Measurements from ENCODE around the gene AFTPH.

AFTPH gene

GRCh38 chr2:64558445-64559081 is 34.4 kb downstream of the AFTPH start:
- Histone ChIP-seq H3K4me1 (ENCODE audit: control insufficient read depth in 2 of 2, insufficient read depth in 2 of 2, low read length in 2 of 2) (peaks cover 0 to 8% of the 10 kb centered on the region in 2 donors), H3K36me3 (ENCODE audit: control insufficient read depth in 2 of 2, insufficient read depth in 2 of 2, low read length in 2 of 2) (no peaks in the 10 kb centered on the region), H3K9me3 (ENCODE audit: control insufficient read depth in 2 of 2, low read length in 2 of 2) (no peaks in the 10 kb centered on the region), H3K9ac (ENCODE audit: low read depth in 1 of 2, low read length in 2 of 2) (no peak overlapping the region), H3K4me3 (ENCODE audit: low read length in 2 of 2) (no peak overlapping the region), H3K27me3 (ENCODE audit: control insufficient read depth in 2 of 2, insufficient read depth in 2 of 2, low read length in 2 of 2) (no peaks in the 10 kb centered on the region), H3K27ac (ENCODE audit: low read depth in 2 of 2, low read length in 2 of 2) (no peak overlapping the region)

DNA sequence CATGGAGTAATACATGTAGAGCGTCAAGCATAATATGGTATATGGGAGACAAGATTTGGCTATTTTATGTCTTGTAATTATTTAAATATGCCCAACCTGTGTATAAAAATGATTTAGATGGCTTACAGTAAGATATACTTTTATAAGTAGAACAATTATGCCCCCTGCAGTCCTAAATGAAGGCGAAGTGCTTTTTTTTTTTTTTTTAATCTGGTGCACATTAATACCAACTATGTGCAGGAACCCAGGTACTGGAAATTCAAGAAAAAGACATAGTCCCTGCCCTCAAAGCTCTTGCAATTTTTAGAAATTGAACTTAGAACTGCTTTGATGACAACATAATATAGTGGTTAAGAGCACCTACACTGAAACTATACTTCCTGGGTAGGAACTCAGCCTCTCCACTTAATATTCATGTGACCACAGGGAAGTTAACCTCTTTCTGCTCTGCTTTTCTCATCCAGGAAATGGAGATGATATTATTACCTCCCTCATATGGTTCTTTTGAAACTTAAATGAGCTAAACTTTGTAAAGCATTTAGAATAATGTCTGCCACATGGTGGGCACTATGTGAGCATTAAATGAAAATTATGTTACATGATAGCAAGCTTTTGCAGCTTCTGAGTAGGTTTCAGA is 38.1 kb downstream of the AFTPH start:
- Histone ChIP-seq H3K4me3 (ENCODE audit: low read length in 2 of 2) (no peak overlapping the region), H3K27me3 (ENCODE audit: control insufficient read depth in 2 of 2, insufficient read depth in 2 of 2, low read length in 2 of 2) (no peaks in the 10 kb centered on the region), H3K4me1 (ENCODE audit: control insufficient read depth in 2 of 2, insufficient read depth in 2 of 2, low read length in 2 of 2) (peaks cover 0 to 8% of the 10 kb centered on the region in 2 donors), H3K9me3 (ENCODE audit: control insufficient read depth in 2 of 2, low read length in 2 of 2) (no peaks in the 10 kb centered on the region), H3K9ac (ENCODE audit: low read depth in 1 of 2, low read length in 2 of 2) (no peak overlapping the region), H3K27ac (ENCODE audit: low read depth in 2 of 2, low read length in 2 of 2) (no peak overlapping the region), H3K36me3 (ENCODE audit: control insufficient read depth in 2 of 2, insufficient read depth in 2 of 2, low read length in 2 of 2) (no peaks in the 10 kb centered on the region)

GRCh38 chr2:64563436-64563938 is 39.4 kb downstream of the AFTPH start:
- no peak overlapping the region for H3K4me3 ChIP-seq (ENCODE audit: low read length in 2 of 2)
- H3K27me3 ChIP-seq (ENCODE audit: control insufficient read depth in 2 of 2, insufficient read depth in 2 of 2, low read length in 2 of 2): no peaks in the 10 kb centered on the region
- H3K36me3 ChIP-seq (ENCODE audit: control insufficient read depth in 2 of 2, insufficient read depth in 2 of 2, low read length in 2 of 2): no peaks in the 10 kb centered on the region
- peaks cover 0 to 8% of the 10 kb centered on the region in 2 donors for H3K4me1 ChIP-seq (ENCODE audit: control insufficient read depth in 2 of 2, insufficient read depth in 2 of 2, low read length in 2 of 2)
- no peaks in the 10 kb centered on the region for H3K9me3 ChIP-seq (ENCODE audit: control insufficient read depth in 2 of 2, low read length in 2 of 2)
- no peak overlapping the region for H3K9ac ChIP-seq (ENCODE audit: low read depth in 1 of 2, low read length in 2 of 2)
- H3K27ac ChIP-seq (ENCODE audit: low read depth in 2 of 2, low read length in 2 of 2): no peak overlapping the region

DNA sequence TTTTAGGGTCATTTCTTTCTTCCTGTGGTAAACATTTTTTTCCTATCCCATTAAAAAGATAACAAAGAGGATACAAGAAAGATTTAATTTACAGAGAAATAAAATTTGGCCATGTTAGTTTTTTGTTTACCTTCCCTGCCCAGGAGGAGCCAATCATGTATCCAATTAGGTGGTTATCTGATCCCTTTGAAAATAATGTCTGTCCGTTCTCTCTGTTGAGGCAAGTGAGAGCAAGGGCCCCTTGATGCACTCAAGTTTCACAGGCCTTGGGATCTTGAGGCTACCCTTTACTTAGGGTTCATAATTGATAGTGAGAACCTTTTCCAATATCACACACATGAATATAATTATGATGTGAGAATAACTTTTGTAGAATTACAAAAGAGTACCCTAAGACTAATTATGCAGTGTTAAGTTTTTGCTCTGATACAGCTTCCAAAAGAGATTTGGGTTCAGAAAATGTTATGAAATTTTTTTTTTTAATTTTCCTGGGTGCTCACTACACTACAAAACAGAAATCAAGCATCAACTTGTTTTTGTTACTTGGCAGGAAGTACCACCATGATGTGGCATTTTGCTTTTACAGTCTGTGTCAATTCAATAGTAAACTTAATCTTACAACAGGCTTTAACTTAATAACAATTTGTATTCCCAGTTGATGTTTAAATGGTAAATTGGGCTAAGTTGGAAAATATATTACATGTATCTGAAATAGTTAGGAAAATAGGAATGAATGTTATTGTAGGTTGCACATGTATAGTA is 42.0 kb downstream of the AFTPH start:
- Histone ChIP-seq H3K27me3 (ENCODE audit: control insufficient read depth in 2 of 2, insufficient read depth in 2 of 2, low read length in 2 of 2) (no peaks in the 10 kb centered on the region), H3K27ac (ENCODE audit: low read depth in 2 of 2, low read length in 2 of 2) (no peak overlapping the region), H3K9ac (ENCODE audit: low read depth in 1 of 2, low read length in 2 of 2) (no peak overlapping the region), H3K9me3 (ENCODE audit: control insufficient read depth in 2 of 2, low read length in 2 of 2) (no peaks in the 10 kb centered on the region), H3K36me3 (ENCODE audit: control insufficient read depth in 2 of 2, insufficient read depth in 2 of 2, low read length in 2 of 2) (peaks cover 2 to 11% of the 10 kb centered on the region in 2 donors), H3K4me3 (ENCODE audit: low read length in 2 of 2) (no peak overlapping the region), H3K4me1 (ENCODE audit: control insufficient read depth in 2 of 2, insufficient read depth in 2 of 2, low read length in 2 of 2) (peaks cover 0 to 8% of the 10 kb centered on the region in 2 donors)

DNA sequence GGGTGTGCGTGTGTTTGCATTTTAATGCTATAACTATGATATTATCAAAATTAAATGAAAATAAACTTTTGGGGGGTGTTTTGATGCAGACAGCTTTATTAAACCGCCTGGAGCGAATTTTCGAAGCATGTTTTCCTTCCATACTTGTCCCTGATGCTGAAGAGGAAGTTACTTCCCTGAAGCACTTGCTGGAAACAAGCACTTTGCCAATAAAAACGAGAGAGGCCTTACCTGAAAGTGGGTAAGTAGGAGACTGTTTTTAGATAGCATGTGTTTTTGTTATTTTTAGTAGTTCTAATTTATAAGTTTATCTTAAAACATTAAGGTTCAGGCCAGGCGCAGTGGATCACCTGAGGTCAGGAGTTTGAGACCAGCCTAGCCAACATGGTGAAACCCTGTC is 43.3 kb downstream of the AFTPH start:
- Histone ChIP-seq H3K27ac (ENCODE audit: low read depth in 2 of 2, low read length in 2 of 2) (no peak overlapping the region), H3K36me3 (ENCODE audit: control insufficient read depth in 2 of 2, insufficient read depth in 2 of 2, low read length in 2 of 2) (peaks cover 4 to 16% of the 10 kb centered on the region in 2 donors), H3K9ac (ENCODE audit: low read depth in 1 of 2, low read length in 2 of 2) (no peak overlapping the region), H3K4me3 (ENCODE audit: low read length in 2 of 2) (no peak overlapping the region), H3K27me3 (ENCODE audit: control insufficient read depth in 2 of 2, insufficient read depth in 2 of 2, low read length in 2 of 2) (no peaks in the 10 kb centered on the region), H3K9me3 (ENCODE audit: control insufficient read depth in 2 of 2, low read length in 2 of 2) (no peaks in the 10 kb centered on the region), H3K4me1 (ENCODE audit: control insufficient read depth in 2 of 2, insufficient read depth in 2 of 2, low read length in 2 of 2) (peaks cover 0 to 6% of the 10 kb centered on the region in 2 donors)

- Histone ChIP-seq H3K4me1 (ENCODE audit: control insufficient read depth in 2 of 2, insufficient read depth in 2 of 2, low read length in 2 of 2) (no peaks in the 10 kb centered on the region), H3K36me3 (ENCODE audit: control insufficient read depth in 2 of 2, insufficient read depth in 2 of 2, low read length in 2 of 2) (peaks cover 11 to 30% of the 10 kb centered on the region in 2 donors), H3K4me3 (ENCODE audit: low read length in 2 of 2) (no peak overlapping the region), H3K9me3 (ENCODE audit: control insufficient read depth in 2 of 2, low read length in 2 of 2) (no peaks in the 10 kb centered on the region), H3K9ac (ENCODE audit: low read depth in 1 of 2, low read length in 2 of 2) (no peak overlapping the region), H3K27me3 (ENCODE audit: control insufficient read depth in 2 of 2, insufficient read depth in 2 of 2, low read length in 2 of 2) (no peaks in the 10 kb centered on the region), H3K27ac (ENCODE audit: low read depth in 2 of 2, low read length in 2 of 2) (no peak overlapping the region)
Observed at GRCh38 chr2:64568836-64569235, 44.7 kb downstream of the AFTPH start.

GRCh38 chr2:64574871-64575270 is 50.7 kb downstream of the AFTPH start:
- H3K27me3 ChIP-seq (ENCODE audit: control insufficient read depth in 2 of 2, insufficient read depth in 2 of 2, low read length in 2 of 2): no peaks in the 10 kb centered on the region
- H3K4me1 ChIP-seq (ENCODE audit: control insufficient read depth in 2 of 2, insufficient read depth in 2 of 2, low read length in 2 of 2): no peaks in the 10 kb centered on the region
- H3K9ac ChIP-seq (ENCODE audit: low read depth in 1 of 2, low read length in 2 of 2): no peak overlapping the region
- no peaks in the 10 kb centered on the region for H3K9me3 ChIP-seq (ENCODE audit: control insufficient read depth in 2 of 2, low read length in 2 of 2)
- H3K27ac ChIP-seq (ENCODE audit: low read depth in 2 of 2, low read length in 2 of 2): no peak overlapping the region
- peaks cover 43 to 53% of the 10 kb centered on the region in 2 donors for H3K36me3 ChIP-seq (ENCODE audit: control insufficient read depth in 2 of 2, insufficient read depth in 2 of 2, low read length in 2 of 2)
- H3K4me3 ChIP-seq (ENCODE audit: low read length in 2 of 2): no peak overlapping the region

- Histone ChIP-seq H3K9me3 (ENCODE audit: control insufficient read depth in 2 of 2, low read length in 2 of 2) (no peaks in the 10 kb centered on the region), H3K4me1 (ENCODE audit: control insufficient read depth in 2 of 2, insufficient read depth in 2 of 2, low read length in 2 of 2) (no peaks in the 10 kb centered on the region), H3K27ac (ENCODE audit: low read depth in 2 of 2, low read length in 2 of 2) (no peak overlapping the region), H3K36me3 (ENCODE audit: control insufficient read depth in 2 of 2, insufficient read depth in 2 of 2, low read length in 2 of 2) (peaks cover 33 to 37% of the 10 kb centered on the region in 2 donors), H3K9ac (ENCODE audit: low read depth in 1 of 2, low read length in 2 of 2) (no peak overlapping the region), H3K27me3 (ENCODE audit: control insufficient read depth in 2 of 2, insufficient read depth in 2 of 2, low read length in 2 of 2) (no peaks in the 10 kb centered on the region), H3K4me3 (ENCODE audit: low read length in 2 of 2) (no peak overlapping the region)
Observed at GRCh38 chr2:64581018-64581417, 56.9 kb downstream of the AFTPH start.

- Histone ChIP-seq H3K9ac (ENCODE audit: low read depth in 1 of 2, low read length in 2 of 2) (no peak overlapping the region), H3K4me3 (ENCODE audit: low read length in 2 of 2) (no peak overlapping the region), H3K36me3 (ENCODE audit: control insufficient read depth in 2 of 2, insufficient read depth in 2 of 2, low read length in 2 of 2) (peaks cover 32 to 33% of the 10 kb centered on the region in 2 donors), H3K4me1 (ENCODE audit: control insufficient read depth in 2 of 2, insufficient read depth in 2 of 2, low read length in 2 of 2) (peaks cover 0 to under 1% of the 10 kb centered on the region in 2 donors), H3K9me3 (ENCODE audit: control insufficient read depth in 2 of 2, low read length in 2 of 2) (no peaks in the 10 kb centered on the region), H3K27me3 (ENCODE audit: control insufficient read depth in 2 of 2, insufficient read depth in 2 of 2, low read length in 2 of 2) (no peaks in the 10 kb centered on the region), H3K27ac (ENCODE audit: low read depth in 2 of 2, low read length in 2 of 2) (no peak overlapping the region)
Observed at GRCh38 chr2:64581777-64582539, 57.8 kb downstream of the AFTPH start.

Data from mucosa of rectum (tissue), 2 donors.